Stomach (tissue), 4 donors: ENCODE measurements around the gene PPP1R13L.

Experiments used
- POLR2A ChIP-seq, 4 donors: fragments of 450-650 bp; IDR thresholded peaks; one replicate each; pipeline ENCODE4 v1.6.1; 2016; ENCODE audit warnings: antibody characterized with exemption in 4 of 4, control low read depth in 2 of 4, mild to moderate bottlenecking in 1 of 4, moderate library complexity in 1 of 4
- TF ChIP-seq, protein P1 (sequence below), 7 experiments: fragments of 450-650 bp in 4 of 7; fragments of 200-600 bp in 3 of 7; sonication (generic) in 3 of 7; IDR thresholded peaks; one replicate each; pipeline ENCODE4 v1.5.1; 2016 to 2019; ENCODE audit warnings: antibody characterized with exemption in 7 of 7, control low read depth in 2 of 7, mild to moderate bottlenecking in 1 of 7

DNA sequence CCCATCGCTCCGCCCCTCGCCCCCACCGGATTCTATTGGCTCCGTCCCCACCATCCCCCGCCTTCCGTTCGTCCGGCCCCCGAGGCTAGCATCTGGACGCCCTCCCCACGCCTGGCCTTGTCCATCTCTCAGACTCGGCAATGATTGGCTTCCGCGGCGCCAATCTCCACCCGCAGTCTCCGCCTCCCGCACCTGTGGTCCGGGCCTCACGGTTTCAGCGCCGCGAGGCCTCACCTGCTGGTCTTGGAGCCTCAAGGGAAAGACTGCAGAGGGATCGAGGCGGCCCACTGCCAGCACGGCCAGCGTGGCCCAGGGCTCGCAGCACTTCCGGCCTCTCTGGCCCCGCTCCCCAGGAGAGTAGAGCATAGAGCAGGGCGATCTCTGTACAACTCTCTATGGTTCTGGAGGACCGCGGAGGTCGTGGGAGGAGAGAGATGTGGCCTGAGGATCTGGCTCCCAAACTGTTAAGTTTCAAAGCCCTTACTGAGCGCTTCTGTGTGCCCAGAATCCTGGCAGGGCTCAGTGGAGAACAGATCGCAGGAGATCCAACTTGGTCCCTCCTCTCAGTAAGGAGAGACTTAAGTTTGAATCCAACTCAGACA lies 18.8 kb upstream of the PPP1R13L start, which contains the start of gene ERCC1:
- peak in 2 of 4 donors; percentile 44 to 74 for TF ChIP-seq POLR2A (IDR thresholded peaks at IDR 0.05)
- TF ChIP-seq, protein P1, sequence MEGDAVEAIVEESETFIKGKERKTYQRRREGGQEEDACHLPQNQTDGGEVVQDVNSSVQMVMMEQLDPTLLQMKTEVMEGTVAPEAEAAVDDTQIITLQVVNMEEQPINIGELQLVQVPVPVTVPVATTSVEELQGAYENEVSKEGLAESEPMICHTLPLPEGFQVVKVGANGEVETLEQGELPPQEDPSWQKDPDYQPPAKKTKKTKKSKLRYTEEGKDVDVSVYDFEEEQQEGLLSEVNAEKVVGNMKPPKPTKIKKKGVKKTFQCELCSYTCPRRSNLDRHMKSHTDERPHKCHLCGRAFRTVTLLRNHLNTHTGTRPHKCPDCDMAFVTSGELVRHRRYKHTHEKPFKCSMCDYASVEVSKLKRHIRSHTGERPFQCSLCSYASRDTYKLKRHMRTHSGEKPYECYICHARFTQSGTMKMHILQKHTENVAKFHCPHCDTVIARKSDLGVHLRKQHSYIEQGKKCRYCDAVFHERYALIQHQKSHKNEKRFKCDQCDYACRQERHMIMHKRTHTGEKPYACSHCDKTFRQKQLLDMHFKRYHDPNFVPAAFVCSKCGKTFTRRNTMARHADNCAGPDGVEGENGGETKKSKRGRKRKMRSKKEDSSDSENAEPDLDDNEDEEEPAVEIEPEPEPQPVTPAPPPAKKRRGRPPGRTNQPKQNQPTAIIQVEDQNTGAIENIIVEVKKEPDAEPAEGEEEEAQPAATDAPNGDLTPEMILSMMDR (IDR thresholded peaks at IDR 0.05): no peak
